A549 (cell line): ENCODE results near the gene GAS7.

Source experiments
- CEBPB ChIP-seq, 2 experiments: fragments of >200 bp in 1 of 2; sonication (Bioruptor Twin) in 1 of 2; formaldehyde crosslinking in 1 of 2; IDR thresholded peaks; 2 replicates each; pipeline ENCODE4 v1.6.1; 2012 to 2016
- FOSB ChIP-seq: fragments of 250-450 bp; sonication (Bioruptor Pico); IDR thresholded peaks from 2 replicates; pipeline ENCODE4 v1.5.0; 2020; ENCODE audit warnings: mild to moderate bottlenecking, moderate library complexity
- MYC ChIP-seq: IDR thresholded peaks from 2 replicates; pipeline ENCODE4 v1.6.1; 2012; ENCODE audit warnings: mild to moderate bottlenecking, inconsistent platforms, low read length, improper control_type of control experiment, borderline replicate concordance
- POLR2A ChIP-seq: IDR thresholded peaks from 2 replicates; pipeline ENCODE4 v1.6.1; 2012; ENCODE audit warnings: mild to moderate bottlenecking, low read length
- RAD21 ChIP-seq, 2 experiments: fragments of >200 bp in 1 of 2; sonication (Bioruptor Twin) in 1 of 2; formaldehyde crosslinking in 1 of 2; IDR thresholded peaks in 1 of 2; conservative IDR thresholded peaks in 1 of 2; 2 replicates in 1 of 2; 3 replicates in 1 of 2; pipeline ENCODE4 v1.6.1; 2012 to 2018; ENCODE audit warnings: inconsistent platforms in 1 of 2
- SREBF2 ChIP-seq: fragments of 450-650 bp; IDR thresholded peaks from 2 replicates; pipeline ENCODE4 v1.6.1; 2014; ENCODE audit warnings: mild to moderate bottlenecking, moderate library complexity
- ZFP36 ChIP-seq: fragments of 450-650 bp; IDR thresholded peaks from 2 replicates; pipeline ENCODE4 v1.6.1; 2014; ENCODE audit warnings: borderline replicate concordance; ENCODE audit not compliant: partially characterized antibody
- TF ChIP-seq, protein P1 (sequence below): fragments of >200 bp; sonication (Bioruptor Twin); formaldehyde crosslinking; IDR thresholded peaks from 3 replicates; pipeline ENCODE4 v1.5.1; 2016
- TF ChIP-seq, protein P2 (sequence below): fragments of 250-450 bp; sonication (Bioruptor Pico); IDR thresholded peaks from 2 replicates; pipeline ENCODE4 v1.5.0; 2021; ENCODE audit warnings: mild to moderate bottlenecking, moderate library complexity, borderline replicate concordance
- TF ChIP-seq, protein P3 (sequence below): fragments of 200-600 bp; sonication (generic); IDR thresholded peaks from 2 replicates; pipeline ENCODE4 v1.6.1; 2016; ENCODE audit warnings: antibody characterized with exemption, mild to moderate bottlenecking, moderate library complexity

DNA sequence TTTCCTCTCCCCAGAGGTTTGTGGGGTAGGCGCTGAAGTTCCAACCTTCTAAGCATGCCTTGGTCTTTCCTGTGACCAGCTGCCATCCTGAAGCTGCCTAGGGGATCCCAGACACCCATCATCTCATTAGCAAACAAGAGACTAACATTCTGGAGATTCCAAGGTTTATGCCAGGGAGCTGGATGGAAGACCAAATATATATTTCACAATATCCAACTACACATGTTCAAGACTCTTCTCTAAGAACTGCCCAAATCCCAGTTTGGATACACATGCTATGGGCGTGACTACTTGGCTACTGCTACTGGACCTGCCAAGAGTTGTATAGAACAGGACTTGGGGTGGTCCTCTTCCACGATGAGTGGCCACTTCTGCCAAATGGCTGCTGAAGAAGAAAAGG lies 200.3 kb downstream of the GAS7 start:
- TF ChIP-seq, protein P1, sequence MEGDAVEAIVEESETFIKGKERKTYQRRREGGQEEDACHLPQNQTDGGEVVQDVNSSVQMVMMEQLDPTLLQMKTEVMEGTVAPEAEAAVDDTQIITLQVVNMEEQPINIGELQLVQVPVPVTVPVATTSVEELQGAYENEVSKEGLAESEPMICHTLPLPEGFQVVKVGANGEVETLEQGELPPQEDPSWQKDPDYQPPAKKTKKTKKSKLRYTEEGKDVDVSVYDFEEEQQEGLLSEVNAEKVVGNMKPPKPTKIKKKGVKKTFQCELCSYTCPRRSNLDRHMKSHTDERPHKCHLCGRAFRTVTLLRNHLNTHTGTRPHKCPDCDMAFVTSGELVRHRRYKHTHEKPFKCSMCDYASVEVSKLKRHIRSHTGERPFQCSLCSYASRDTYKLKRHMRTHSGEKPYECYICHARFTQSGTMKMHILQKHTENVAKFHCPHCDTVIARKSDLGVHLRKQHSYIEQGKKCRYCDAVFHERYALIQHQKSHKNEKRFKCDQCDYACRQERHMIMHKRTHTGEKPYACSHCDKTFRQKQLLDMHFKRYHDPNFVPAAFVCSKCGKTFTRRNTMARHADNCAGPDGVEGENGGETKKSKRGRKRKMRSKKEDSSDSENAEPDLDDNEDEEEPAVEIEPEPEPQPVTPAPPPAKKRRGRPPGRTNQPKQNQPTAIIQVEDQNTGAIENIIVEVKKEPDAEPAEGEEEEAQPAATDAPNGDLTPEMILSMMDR = no peak
- TF ChIP-seq FOSB (CRISPR knock-in tag) (no peak), RAD21 (conservative IDR thresholded peaks at IDR 0.05 in 1 of 2, IDR thresholded peaks at IDR 0.05 in 1 of 2) (no peak), SREBF2 (no peak), POLR2A (no peak), ZFP36 (no peak), MYC (no peak), CEBPB (IDR thresholded peaks at IDR 0.05) (no peak)
- TF ChIP-seq, protein P2, sequence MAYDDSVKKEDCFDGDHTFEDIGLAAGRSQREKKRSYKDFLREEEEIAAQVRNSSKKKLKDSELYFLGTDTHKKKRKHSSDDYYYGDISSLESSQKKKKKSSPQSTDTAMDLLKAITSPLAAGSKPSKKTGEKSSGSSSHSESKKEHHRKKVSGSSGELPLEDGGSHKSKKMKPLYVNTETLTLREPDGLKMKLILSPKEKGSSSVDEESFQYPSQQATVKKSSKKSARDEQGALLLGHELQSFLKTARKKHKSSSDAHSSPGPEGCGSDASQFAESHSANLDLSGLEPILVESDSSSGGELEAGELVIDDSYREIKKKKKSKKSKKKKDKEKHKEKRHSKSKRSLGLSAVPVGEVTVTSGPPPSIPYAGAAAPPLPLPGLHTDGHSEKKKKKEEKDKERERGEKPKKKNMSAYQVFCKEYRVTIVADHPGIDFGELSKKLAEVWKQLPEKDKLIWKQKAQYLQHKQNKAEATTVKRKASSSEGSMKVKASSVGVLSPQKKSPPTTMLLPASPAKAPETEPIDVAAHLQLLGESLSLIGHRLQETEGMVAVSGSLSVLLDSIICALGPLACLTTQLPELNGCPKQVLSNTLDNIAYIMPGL (CRISPR knock-in tag) = no peak
- TF ChIP-seq, protein P3, sequence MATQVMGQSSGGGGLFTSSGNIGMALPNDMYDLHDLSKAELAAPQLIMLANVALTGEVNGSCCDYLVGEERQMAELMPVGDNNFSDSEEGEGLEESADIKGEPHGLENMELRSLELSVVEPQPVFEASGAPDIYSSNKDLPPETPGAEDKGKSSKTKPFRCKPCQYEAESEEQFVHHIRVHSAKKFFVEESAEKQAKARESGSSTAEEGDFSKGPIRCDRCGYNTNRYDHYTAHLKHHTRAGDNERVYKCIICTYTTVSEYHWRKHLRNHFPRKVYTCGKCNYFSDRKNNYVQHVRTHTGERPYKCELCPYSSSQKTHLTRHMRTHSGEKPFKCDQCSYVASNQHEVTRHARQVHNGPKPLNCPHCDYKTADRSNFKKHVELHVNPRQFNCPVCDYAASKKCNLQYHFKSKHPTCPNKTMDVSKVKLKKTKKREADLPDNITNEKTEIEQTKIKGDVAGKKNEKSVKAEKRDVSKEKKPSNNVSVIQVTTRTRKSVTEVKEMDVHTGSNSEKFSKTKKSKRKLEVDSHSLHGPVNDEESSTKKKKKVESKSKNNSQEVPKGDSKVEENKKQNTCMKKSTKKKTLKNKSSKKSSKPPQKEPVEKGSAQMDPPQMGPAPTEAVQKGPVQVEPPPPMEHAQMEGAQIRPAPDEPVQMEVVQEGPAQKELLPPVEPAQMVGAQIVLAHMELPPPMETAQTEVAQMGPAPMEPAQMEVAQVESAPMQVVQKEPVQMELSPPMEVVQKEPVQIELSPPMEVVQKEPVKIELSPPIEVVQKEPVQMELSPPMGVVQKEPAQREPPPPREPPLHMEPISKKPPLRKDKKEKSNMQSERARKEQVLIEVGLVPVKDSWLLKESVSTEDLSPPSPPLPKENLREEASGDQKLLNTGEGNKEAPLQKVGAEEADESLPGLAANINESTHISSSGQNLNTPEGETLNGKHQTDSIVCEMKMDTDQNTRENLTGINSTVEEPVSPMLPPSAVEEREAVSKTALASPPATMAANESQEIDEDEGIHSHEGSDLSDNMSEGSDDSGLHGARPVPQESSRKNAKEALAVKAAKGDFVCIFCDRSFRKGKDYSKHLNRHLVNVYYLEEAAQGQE = no peak
